ENCODE measurements around the gene MGRN1. TPM values are rescaled to one million over a fixed set of nuclear protein-coding genes. Genes with fewer than 3 reads are reported as not detected.

The MGRN1 gene
- total RNA-seq, 4 donors from 2014 or later, result 26.4 to 51.8 (median 31.4) TPM

- DNase-seq (ENCODE audit: low spot score) (no peak), ATAC-seq (ENCODE audit: low FRiP score) (no peak)
- no peak for TF ChIP-seq CTCF (IDR thresholded peaks at IDR 0.05)
Observed at GRCh38 chr16:4656221-4656620, 31.6 kb downstream of the MGRN1 start.

- TF ChIP-seq CTCF (IDR thresholded peaks at IDR 0.05), result no peak
- DNase-seq (ENCODE audit: low spot score), result no peak
- no peak for ATAC-seq (ENCODE audit: low FRiP score)
Observed at GRCh38 chr16:4656695-4657686, 32.4 kb downstream of the MGRN1 start.

GRCh38 chr16:4659363-4660353 lies 35.0 kb downstream of the MGRN1 start:
- ATAC-seq (ENCODE audit: low FRiP score), result peak; percentile 3
- no peak for DNase-seq (ENCODE audit: low spot score)
- TF ChIP-seq CTCF (IDR thresholded peaks at IDR 0.05), result no peak

GRCh38 chr16:4660454-4661007 lies 35.9 kb downstream of the MGRN1 start:
- no peak for TF ChIP-seq CTCF (IDR thresholded peaks at IDR 0.05)
- ATAC-seq (ENCODE audit: low FRiP score), result peak; percentile 81
- peak; percentile 58 for DNase-seq (ENCODE audit: low spot score)

- no peak for DNase-seq (ENCODE audit: low spot score)
- ATAC-seq (ENCODE audit: low FRiP score), result no peak
- no peak for TF ChIP-seq CTCF (IDR thresholded peaks at IDR 0.05)
Observed at GRCh38 chr16:4661661-4662060, 37.0 kb downstream of the MGRN1 start.

- DNase-seq (ENCODE audit: low spot score) (no peak), ATAC-seq (ENCODE audit: low FRiP score) (no peak)
- no peak for TF ChIP-seq CTCF (IDR thresholded peaks at IDR 0.05)
Observed at GRCh38 chr16:4663465-4663776, 38.8 kb downstream of the MGRN1 start.
